MM.1S (cell line): ENCODE measurements around the gene GCK.

Experiments
- EZH2 ChIP-seq: fragments of 300-600 bp; sonication (generic); optimal IDR thresholded peaks from 2 replicates; pipeline ENCODE3; 2017; ENCODE audit warnings: low read depth, mild to moderate bottlenecking, antibody characterized with exemption, low read length, mixed read lengths
- EZH2phosphoT487 ChIP-seq: fragments of 300-600 bp; sonication (generic); IDR thresholded peaks from 2 replicates; pipeline ENCODE4 v1.6.1; 2018; ENCODE audit warnings: antibody characterized with exemption, low read length
- TF ChIP-seq, protein P1 (sequence below): fragments of 300-600 bp; sonication (generic); IDR thresholded peaks from 2 replicates; pipeline ENCODE4 v1.5.1; 2016; ENCODE audit warnings: antibody characterized with exemption, low read length, mixed read lengths

DNA sequence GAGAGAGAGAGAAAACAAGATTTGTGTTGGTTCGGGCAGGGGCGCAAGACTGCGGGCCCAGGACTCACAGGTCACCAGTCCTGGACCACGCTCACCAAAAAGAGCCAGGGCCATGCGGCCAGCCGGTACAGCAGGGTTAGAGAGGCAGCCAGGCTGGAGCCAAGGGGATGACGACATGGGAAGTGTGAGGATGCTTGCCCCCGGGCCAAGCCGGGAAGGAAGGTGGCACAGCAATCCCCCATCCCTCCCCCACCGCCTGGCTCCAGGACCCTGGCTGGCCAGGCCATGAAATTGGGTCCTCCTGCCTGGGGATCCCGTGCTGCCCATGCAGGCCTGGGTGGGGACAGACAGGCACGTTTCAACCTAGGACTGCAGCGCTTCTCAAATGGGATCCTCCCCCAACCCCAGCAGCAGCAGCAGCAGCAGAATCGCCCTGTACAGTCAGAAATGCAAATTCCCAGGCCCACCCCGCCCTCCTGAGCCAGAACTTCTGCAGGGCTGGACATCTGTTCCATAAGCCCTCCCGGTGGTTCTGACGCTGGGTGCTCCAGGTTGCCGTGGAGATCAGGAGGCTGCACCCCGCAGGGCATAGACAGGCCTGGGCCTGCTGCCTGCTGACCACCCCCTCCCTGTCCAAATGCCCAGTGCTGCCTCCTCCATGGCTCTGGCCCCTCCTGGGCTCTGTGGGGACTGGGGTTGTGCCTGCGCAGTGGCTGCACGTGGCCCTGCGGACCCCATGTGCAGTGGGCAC is 46.5 kb upstream of the GCK start:
- TF ChIP-seq, protein P1, sequence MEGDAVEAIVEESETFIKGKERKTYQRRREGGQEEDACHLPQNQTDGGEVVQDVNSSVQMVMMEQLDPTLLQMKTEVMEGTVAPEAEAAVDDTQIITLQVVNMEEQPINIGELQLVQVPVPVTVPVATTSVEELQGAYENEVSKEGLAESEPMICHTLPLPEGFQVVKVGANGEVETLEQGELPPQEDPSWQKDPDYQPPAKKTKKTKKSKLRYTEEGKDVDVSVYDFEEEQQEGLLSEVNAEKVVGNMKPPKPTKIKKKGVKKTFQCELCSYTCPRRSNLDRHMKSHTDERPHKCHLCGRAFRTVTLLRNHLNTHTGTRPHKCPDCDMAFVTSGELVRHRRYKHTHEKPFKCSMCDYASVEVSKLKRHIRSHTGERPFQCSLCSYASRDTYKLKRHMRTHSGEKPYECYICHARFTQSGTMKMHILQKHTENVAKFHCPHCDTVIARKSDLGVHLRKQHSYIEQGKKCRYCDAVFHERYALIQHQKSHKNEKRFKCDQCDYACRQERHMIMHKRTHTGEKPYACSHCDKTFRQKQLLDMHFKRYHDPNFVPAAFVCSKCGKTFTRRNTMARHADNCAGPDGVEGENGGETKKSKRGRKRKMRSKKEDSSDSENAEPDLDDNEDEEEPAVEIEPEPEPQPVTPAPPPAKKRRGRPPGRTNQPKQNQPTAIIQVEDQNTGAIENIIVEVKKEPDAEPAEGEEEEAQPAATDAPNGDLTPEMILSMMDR: no peak
- no peak for TF ChIP-seq EZH2
- TF ChIP-seq EZH2phosphoT487: no peak
